Effector memory CD4-positive, alpha-beta T cell (primary cell): ENCODE data around the gene IRAK2.
"Not testable (repeated sequence)": the region's sequence is repeated elsewhere in the genome, so short reads cannot be mapped to it uniquely, and the experiment has no call there.

Source experiments
- DNase-seq, 3 donors: peaks; one replicate each; pipeline ENCODE4 v3.0.0-alpha.2; 2020
- H3K27ac ChIP-seq: 2 replicates; pipeline ENCODE4 v1.7.0; 2013; ENCODE audit warnings: mild to moderate bottlenecking, low read length, moderate library complexity; ENCODE audit not compliant: insufficient read depth, poor library complexity, severe bottlenecking
- H3K27me3 ChIP-seq: replicated peaks from 2 replicates; pipeline ENCODE4 v1.7.0; 2013; ENCODE audit warnings: mild to moderate bottlenecking, low read length; ENCODE audit not compliant: insufficient read depth, control insufficient read depth, poor library complexity, severe bottlenecking
- H3K36me3 ChIP-seq: 2 replicates; pipeline ENCODE4 v1.7.0; 2013; ENCODE audit warnings: mild to moderate bottlenecking, low read length, moderate library complexity; ENCODE audit not compliant: control insufficient read depth, insufficient read depth
- H3K4me1 ChIP-seq: 2 replicates; pipeline ENCODE4 v1.7.0; 2013; ENCODE audit warnings: low read length, mild to moderate bottlenecking; ENCODE audit not compliant: control insufficient read depth, insufficient read depth, poor library complexity, severe bottlenecking
- H3K4me3 ChIP-seq: 2 replicates; pipeline ENCODE4 v1.7.0; 2013; ENCODE audit warnings: low read length, low read depth, mild to moderate bottlenecking; ENCODE audit not compliant: insufficient read depth, poor library complexity, severe bottlenecking
- H3K9me3 ChIP-seq: 2 replicates; pipeline ENCODE4 v1.7.0; 2013; ENCODE audit warnings: mild to moderate bottlenecking, low read length, moderate library complexity; ENCODE audit not compliant: control insufficient read depth

Gene IRAK2

DNA sequence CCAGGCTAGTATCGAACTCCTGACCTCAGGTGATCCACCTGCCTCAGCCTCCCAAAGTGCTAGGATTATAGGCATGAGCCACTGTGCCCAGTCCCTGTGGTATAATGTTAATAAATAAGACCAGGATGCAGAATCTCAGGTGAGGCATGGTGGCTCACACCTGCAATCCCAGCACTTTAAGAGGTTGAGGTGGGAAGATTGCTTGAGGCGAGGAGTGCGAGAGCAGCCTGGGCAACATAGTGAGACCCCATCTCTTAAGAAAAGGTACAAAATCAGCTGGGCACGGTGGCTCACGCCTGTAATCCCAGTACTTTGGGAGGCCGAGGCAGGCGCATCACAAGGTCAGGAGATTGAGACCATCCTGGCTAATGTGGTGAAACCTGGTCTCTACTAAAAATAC lies 10.6 kb downstream of the IRAK2 start:
- not testable (repeated sequence) for H3K27me3 ChIP-seq, DNase-seq

DNA sequence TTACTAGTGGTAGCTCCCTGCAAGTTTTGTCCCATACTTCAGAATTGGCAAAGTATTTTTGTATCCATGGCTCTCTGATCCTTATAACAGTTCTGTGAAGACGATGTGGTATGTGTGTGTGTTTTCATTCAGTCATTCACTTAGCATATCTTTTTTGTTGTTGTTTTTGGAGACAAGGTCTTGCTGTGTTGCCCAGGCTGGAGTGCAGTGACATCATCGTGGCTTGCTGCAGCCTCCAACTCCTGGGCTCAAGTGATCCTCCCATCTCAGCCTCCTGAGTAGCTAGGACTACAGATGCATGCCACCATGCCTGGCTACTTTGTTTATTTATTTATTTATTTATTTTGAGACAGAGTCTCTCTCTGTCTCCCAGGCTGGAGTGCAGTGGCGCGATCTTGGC lies 11.4 kb downstream of the IRAK2 start:
- H3K36me3 ChIP-seq, H3K27me3 ChIP-seq, H3K27ac ChIP-seq, H3K4me1 ChIP-seq, H3K9me3 ChIP-seq, DNase-seq, H3K4me3 ChIP-seq: not testable (repeated sequence)

More for the DNA sequence above, 10.6 kb downstream of the IRAK2 start:
- H3K4me1 ChIP-seq, H3K9me3 ChIP-seq, H3K4me3 ChIP-seq, H3K36me3 ChIP-seq, H3K27ac ChIP-seq: not testable (repeated sequence)

DNA sequence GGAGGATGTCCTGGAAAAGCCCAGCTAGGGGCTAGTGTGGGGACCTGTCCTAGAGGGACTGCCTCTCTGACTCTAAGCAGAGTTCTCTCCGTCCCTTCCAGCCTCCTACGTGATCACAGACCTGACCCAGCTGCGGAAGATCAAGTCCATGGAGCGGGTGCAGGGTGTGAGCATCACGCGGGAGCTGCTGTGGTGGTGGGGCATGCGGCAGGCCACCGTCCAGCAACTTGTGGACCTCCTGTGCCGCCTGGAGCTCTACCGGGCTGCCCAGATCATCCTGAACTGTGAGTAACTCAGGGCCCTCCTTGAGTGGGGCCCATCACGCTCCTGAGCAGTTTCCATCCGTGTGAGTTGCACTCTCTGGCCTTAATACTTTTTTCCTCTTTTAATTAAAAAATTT lies 13.0 kb downstream of the IRAK2 start:
- Histone ChIP-seq H3K9me3 (no peaks in the 10 kb centered on the region), H3K27me3 (no peaks in the 10 kb centered on the region), H3K4me3 (no peak overlapping the region), H3K4me1 (no peaks in the 10 kb centered on the region), H3K36me3 (no peaks in the 10 kb centered on the region), H3K27ac (no peak overlapping the region)
- no peak for DNase-seq

DNA sequence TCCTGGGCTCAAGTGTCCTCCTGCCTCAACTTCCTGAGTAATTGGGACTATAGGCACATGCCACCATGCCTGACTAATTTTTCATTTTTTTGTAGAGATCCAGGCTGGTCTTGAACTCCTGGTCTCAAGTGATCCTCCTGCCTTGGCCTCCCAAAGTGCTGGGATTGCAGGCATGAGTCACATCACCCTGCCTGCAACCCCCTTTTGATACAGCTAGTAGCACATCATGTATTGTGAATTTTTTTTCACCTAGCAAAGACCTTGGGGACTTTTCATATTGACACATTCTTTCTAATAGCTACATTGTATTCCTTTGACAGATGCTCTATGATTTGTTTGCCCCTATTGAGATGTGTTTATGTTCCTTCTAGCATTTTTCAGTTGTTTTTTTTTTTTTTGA lies 14.2 kb downstream of the IRAK2 start:
- no peaks in the 10 kb centered on the region for H3K27me3 ChIP-seq
- H3K4me1 ChIP-seq, result no peaks in the 10 kb centered on the region
- H3K4me3 ChIP-seq, result no peak overlapping the region
- no peak overlapping the region for H3K27ac ChIP-seq
- H3K36me3 ChIP-seq, result no peaks in the 10 kb centered on the region
- H3K9me3 ChIP-seq, result no peaks in the 10 kb centered on the region
- no peak for DNase-seq

DNA sequence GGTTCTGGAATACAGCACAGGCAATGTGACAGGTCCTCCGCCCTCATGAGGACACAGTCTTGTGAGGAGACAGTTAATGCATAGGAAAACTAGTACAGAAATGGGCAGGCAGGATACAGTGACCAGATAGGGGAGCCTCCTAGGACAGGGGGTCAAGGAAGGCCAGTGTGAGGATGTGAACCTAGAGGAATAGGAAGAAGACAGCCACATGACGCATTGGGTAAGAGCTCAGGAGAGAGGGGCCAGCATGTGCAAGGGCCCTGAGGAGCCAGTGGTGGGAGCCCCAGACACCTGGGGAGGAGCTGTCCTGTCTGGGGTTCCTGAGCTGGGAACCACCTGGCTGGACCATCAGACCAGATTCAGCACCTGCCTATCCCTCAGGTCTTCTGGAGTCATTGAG lies 15.6 kb downstream of the IRAK2 start:
- Histone ChIP-seq H3K27ac (no peak overlapping the region), H3K27me3 (no peaks in the 10 kb centered on the region), H3K4me3 (no peak overlapping the region), H3K4me1 (no peaks in the 10 kb centered on the region), H3K9me3 (no peaks in the 10 kb centered on the region), H3K36me3 (no peaks in the 10 kb centered on the region)
- DNase-seq, result no peak

DNA sequence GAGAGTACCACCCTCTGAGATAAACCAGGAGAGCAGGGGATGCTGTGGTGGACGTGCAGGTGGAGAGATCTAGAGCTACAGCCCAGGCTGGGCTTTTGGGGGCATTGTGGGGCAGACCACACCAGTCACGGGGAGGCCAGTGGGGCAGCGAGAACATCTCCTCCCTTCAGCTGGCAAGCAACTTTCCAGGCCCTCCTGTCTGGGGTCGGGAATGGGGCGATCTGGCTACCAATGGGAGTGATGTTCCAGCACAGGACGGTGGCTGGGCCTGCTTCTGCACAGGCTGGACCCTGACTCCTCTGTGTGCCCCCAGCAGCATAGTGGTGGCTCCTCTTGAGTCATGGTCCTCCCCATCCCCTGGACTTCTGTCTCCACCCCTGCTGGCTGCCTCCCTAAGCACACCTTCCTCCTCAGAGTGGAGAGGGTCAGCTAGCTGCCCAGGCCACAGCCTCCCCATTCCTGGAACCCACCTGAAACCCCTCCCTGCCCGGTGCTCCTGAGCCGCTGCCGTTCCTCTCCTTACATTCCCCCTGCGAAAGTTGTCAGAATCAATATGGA lies 16.1 kb downstream of the IRAK2 start:
- Histone ChIP-seq H3K27me3 (no peaks in the 10 kb centered on the region), H3K36me3 (no peaks in the 10 kb centered on the region), H3K9me3 (no peaks in the 10 kb centered on the region), H3K4me1 (peaks cover 2% of the 10 kb centered on the region), H3K27ac (no peak overlapping the region), H3K4me3 (no peak overlapping the region)
- no peak for DNase-seq

DNA sequence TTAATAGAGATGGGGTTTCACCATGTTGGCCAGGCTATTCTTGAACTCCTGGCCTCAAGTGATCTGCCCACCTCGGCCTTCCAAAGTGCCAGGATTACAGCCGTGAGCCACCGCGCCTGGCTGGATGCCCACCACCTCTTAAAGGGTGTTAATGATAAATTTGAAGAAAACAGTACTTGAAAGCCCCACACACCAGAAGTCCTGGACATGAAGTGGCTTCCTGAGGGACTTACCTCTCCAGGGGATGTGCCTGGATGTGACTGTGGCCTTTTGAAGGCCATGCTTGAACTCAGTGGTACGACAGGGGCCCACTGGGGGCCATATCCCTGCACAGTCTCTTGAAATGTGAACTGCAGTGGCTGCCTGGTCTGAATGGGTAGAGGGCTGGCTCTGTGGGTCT lies 18.2 kb downstream of the IRAK2 start:
- no peak for DNase-seq
- Histone ChIP-seq H3K27me3 (no peaks in the 10 kb centered on the region), H3K27ac (no peak overlapping the region), H3K36me3 (no peaks in the 10 kb centered on the region), H3K4me1 (peaks cover 14% of the 10 kb centered on the region), H3K9me3 (no peaks in the 10 kb centered on the region), H3K4me3 (no peak overlapping the region)

DNA sequence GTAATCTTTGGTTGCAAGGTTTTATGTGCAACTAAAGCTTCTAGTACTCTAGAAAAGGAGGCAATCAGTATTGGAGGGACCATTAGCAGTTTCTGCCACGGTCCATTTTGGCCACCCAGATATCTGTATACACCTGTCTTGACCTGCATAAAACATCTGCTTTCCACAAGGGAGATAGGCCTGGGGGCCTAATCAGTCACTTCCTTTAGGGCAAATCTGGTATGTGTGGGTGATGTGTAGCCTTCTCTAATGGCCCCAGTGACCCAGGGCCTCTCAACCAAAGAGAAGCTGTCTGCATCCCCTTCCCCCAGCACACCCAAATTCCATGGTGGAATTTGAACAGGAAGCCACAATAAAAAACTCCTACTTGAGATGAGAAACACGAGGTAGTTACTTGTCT lies 19.5 kb downstream of the IRAK2 start:
- Histone ChIP-seq H3K27me3 (no peaks in the 10 kb centered on the region), H3K9me3 (no peaks in the 10 kb centered on the region), H3K36me3 (no peaks in the 10 kb centered on the region), H3K4me3 (no peak overlapping the region), H3K4me1 (peaks cover 20% of the 10 kb centered on the region), H3K27ac (no peak overlapping the region)
- DNase-seq, result no peak

DNA sequence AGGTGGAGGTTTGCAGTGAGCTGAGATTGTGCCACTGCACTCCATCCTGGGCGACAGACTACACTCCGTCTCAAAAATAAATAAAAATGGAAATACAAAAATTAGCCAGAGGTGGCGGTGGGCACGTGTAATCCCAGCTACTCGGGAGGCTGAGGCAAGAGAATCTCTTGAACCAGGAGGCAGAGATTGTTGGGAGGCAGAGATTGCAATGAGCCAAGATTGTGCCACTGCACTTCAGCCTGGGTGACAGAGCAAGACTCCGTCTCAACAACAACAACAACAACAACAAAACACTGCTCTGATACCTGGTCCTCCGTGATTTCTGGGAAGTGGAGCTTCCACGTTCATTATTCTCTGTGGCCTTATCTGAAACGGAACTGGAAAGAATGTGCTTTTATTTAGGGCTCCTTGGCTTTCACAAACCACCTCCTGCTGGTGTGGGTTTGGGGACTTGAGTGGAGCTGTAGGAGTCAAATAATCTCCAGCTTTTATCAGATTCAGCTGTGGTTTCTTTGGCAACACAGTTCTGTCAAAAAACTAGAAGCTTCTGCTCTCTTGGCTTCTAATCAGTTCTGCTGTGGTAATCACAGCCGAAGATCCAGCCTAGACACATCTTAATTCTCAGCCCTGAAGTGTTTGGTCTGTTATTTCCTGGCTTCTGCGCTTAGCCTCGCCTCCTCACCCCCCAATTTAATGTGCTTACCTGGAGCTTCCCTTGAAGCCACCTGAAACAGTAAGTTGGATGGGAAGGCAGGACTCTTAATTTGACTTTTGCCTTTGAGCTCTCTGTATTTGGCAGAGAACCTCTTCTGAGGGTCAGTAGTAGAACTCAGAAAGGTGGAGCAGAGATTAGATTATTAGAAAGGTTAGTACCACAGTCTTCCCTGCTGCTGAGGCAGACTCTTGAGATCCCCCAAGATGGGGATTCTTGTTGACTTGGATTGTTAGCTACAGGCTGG lies 21.4 kb downstream of the IRAK2 start:
- Histone ChIP-seq H3K4me1 (peaks cover 33% of the 10 kb centered on the region), H3K4me3 (no peak overlapping the region), H3K9me3 (no peaks in the 10 kb centered on the region), H3K27ac (peak overlapping the region; percentile 67), H3K27me3 (no peaks in the 10 kb centered on the region), H3K36me3 (no peaks in the 10 kb centered on the region)
- DNase-seq, result no peak

DNA sequence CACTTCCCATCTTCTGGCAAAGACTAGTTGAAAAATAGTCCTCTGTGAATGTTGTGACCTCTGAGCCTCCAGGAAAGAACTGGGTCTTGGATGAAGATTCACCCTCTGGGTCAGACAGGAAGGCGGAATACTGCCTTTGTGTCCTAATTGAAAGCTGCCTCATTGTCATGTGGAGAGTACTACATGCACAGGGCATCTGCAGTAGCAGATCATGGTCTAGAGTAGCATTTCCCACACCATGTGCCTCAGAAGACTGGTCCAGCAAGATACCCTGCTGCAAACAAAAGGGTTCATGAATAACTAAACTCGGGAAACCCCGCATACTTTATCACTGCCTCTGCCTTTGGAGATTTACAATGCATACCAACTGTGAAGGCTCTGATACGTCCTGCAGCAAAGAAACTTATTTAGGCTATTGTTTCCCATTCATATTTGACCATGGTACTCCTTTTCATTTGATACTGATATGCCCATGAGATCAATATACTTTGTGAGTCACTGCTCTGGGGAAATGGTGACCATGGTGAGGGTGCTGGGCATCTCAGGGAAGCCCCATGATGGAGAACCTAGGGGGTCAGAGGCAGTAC lies 22.7 kb downstream of the IRAK2 start:
- no peaks in the 10 kb centered on the region for H3K36me3 ChIP-seq
- no peak overlapping the region for H3K4me3 ChIP-seq
- peaks cover 46% of the 10 kb centered on the region for H3K4me1 ChIP-seq
- H3K27ac ChIP-seq, result peak overlapping the region; percentile 67
- H3K27me3 ChIP-seq, result no peaks in the 10 kb centered on the region
- DNase-seq, result no peak
- no peaks in the 10 kb centered on the region for H3K9me3 ChIP-seq
